ENCODE data around the gene TMEM53. TPM values are rescaled to one million over a fixed set of nuclear protein-coding genes. Genes with fewer than 3 reads are reported as not detected.

TMEM53 gene
- total RNA-seq, 1 donor from 2014 or later = 13.9 TPM

DNA sequence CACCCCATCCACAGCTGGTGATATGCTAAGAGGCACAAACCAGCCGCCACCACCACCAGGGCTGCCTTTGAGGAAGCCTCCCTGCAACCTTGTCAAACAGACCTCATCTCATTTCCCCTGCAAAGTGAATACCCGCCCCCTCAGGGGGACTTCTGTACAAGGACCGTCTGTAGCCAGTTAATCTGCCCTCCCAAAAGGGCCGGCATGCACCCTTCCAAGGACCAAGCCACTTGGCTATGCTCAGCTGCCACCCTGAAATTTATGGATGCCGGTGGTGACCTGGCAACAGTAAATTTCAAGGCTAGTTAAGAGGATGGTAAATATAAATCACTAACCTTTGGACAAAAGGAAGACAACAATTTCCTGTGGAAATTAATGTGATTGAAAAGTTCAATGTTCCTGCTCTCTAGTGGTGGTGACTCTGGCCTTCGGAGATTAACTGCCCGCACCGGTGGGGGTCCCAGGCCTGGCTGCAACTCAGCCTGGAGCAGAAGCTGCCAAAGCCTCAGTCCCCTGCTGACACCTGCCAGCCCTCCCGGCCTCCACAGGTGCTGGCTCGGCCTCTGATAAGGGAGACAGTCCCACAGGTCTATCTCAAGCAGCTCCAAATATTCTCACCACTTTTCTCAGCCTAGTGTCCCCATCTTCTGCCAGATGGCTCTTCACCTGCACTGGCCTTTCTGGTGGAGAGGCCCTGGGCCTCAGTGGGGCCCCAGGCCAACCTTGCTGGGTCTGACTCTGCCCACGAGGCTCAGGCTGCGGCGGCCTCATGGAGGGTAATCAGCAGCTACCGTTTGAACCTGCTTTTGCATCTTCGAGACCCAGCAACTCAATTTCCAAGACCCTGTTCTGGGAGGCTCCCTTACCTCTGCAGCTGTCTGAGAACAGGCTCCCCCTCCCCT, 12.2 kb downstream of the TMEM53 start:
- TF ChIP-seq, protein P1, sequence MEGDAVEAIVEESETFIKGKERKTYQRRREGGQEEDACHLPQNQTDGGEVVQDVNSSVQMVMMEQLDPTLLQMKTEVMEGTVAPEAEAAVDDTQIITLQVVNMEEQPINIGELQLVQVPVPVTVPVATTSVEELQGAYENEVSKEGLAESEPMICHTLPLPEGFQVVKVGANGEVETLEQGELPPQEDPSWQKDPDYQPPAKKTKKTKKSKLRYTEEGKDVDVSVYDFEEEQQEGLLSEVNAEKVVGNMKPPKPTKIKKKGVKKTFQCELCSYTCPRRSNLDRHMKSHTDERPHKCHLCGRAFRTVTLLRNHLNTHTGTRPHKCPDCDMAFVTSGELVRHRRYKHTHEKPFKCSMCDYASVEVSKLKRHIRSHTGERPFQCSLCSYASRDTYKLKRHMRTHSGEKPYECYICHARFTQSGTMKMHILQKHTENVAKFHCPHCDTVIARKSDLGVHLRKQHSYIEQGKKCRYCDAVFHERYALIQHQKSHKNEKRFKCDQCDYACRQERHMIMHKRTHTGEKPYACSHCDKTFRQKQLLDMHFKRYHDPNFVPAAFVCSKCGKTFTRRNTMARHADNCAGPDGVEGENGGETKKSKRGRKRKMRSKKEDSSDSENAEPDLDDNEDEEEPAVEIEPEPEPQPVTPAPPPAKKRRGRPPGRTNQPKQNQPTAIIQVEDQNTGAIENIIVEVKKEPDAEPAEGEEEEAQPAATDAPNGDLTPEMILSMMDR (IDR thresholded peaks at IDR 0.05) = no peak
- H3K27me3 ChIP-seq = no peaks in the 10 kb centered on the region
- ATAC-seq = no peak
- H3K4me1 ChIP-seq = peaks cover 3% of the 10 kb centered on the region
- intact Hi-C loops (cut with DNase I) = no loop called here
- H3K4me3 ChIP-seq = no peak overlapping the region
- no peak overlapping the region for H3K27ac ChIP-seq
- no peaks in the 10 kb centered on the region for H3K9me3 ChIP-seq
- DNase-seq = no peak
- no peaks in the 10 kb centered on the region for H3K36me3 ChIP-seq

DNA sequence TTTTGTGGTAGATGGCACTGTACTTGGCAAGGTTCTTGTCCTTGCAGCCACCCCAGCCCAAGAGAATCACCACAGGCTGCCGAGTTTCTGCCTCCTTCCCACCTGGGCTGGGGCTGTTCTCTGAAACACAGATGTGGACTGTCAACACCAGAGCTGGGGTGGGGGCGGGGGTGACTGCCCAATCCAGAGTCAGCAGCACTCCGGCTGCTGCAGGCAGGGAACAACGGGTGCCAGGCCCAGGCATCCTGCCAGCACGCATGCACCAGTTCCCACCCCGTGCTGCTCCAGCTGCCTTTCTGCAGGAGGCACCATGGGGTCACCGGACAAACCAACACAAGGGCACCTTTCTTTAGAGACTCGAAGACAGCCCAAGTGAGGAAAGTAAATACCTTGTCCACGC, 14.1 kb downstream of the TMEM53 start:
- peak; percentile 80 for DNase-seq
- TF ChIP-seq, protein P1 (IDR thresholded peaks at IDR 0.05) = no peak

DNA sequence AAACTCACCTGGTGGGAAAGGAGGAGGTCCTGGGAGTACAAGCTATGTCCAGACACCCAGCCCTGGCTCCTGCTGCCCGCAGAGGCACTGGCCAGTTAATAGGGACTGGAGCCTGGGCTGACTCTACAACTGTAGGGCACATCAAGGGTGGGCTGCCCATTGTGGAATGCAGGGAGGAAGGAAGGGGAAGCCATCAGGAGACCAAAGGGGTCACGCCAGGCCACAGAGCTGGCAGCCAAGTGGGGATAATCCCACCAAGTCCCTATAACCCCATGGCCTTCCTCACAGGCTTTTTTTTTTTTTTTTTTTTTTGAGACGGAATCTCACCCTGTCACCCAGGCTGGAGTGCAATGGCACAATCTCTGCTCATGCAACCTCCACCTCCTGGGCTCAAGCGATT, 14.7 kb downstream of the TMEM53 start:
- no peak overlapping the region for H3K27ac ChIP-seq
- intact Hi-C loops (cut with DNase I) = no loop called here

More for the DNA sequence above, 14.1 kb downstream of the TMEM53 start:
- intact Hi-C loops (cut with DNase I) = no loop called here
- H3K27ac ChIP-seq = no peak overlapping the region
- H3K27me3 ChIP-seq = no peaks in the 10 kb centered on the region
- peak; percentile 48 for ATAC-seq
- no peak overlapping the region for H3K4me3 ChIP-seq
- H3K36me3 ChIP-seq = no peaks in the 10 kb centered on the region
- H3K9me3 ChIP-seq = no peaks in the 10 kb centered on the region
- peaks cover 3% of the 10 kb centered on the region for H3K4me1 ChIP-seq

DNA sequence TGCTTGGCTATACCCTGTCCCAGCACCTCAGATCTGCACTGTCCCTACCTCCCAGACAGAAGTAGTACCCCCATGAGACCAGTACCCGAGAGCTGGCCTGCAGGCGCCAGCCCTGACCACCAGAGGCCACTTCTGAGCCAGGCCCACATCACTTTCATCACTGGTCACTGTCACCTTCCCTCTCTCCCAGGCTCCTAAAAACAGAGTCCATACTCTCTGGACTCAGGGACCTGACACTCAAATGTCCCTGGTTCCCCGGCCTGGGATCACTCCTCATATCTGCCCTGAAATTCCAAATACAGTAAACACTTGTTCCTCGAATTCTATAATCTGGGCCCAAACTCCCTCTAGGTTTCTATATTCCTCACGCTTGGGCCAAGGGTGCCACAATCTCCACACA, 18.7 kb downstream of the TMEM53 start:
- peaks cover 3% of the 10 kb centered on the region for H3K4me1 ChIP-seq
- no peaks in the 10 kb centered on the region for H3K27me3 ChIP-seq
- no peak overlapping the region for H3K4me3 ChIP-seq
- intact Hi-C loops (cut with DNase I) = no loop called here
- H3K9me3 ChIP-seq = no peaks in the 10 kb centered on the region
- H3K36me3 ChIP-seq = peaks cover 29% of the 10 kb centered on the region
- H3K27ac ChIP-seq = no peak overlapping the region
- ATAC-seq (peak; percentile 53), DNase-seq (no peak)
- TF ChIP-seq, protein P1 (IDR thresholded peaks at IDR 0.05) = peak; percentile 57

More for the DNA sequence above, 14.7 kb downstream of the TMEM53 start:
- ATAC-seq (no peak), DNase-seq (no peak)
- Histone ChIP-seq H3K4me1 (peaks cover 3% of the 10 kb centered on the region), H3K36me3 (peaks cover 6% of the 10 kb centered on the region), H3K9me3 (no peaks in the 10 kb centered on the region), H3K27me3 (no peaks in the 10 kb centered on the region), H3K4me3 (no peak overlapping the region)
- TF ChIP-seq, protein P1 (IDR thresholded peaks at IDR 0.05) = no peak

DNA sequence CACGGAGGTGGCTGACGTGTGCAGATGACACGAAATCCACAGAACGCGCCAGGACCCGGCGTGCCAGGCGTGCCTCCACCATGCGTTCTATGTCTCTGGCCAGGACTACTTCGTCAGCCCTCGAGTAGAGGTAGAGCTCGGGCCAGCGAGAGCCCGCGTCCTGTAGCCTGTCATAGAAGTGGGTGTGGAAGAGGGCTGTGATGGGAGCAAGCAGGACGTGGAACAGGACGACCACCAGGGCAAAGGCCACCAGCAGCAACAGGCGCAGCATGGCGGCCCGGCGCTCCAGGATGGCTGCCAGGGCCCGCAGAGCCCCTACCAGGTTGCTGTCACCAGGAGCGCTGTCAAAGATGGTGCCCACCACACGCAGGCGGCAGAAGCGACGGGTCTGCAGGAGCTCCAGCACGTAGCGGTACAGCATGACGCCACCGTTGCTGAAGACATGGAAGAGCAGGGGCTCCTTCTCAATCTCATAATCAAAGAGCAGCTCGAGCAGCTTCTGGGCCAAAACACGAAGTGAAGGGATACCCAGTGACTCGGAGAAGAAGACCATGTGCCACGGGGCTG, 19.6 kb downstream of the TMEM53 start:
- ATAC-seq = no peak
- intact Hi-C loops (cut with DNase I) = no loop called here
- no peak for DNase-seq
- Histone ChIP-seq H3K36me3 (peaks cover 38% of the 10 kb centered on the region), H3K9me3 (no peaks in the 10 kb centered on the region), H3K27me3 (no peaks in the 10 kb centered on the region), H3K27ac (no peak overlapping the region), H3K4me3 (no peak overlapping the region), H3K4me1 (no peaks in the 10 kb centered on the region)
- TF ChIP-seq, protein P1 (IDR thresholded peaks at IDR 0.05) = no peak

Data from upper lobe of right lung (tissue), 1 donor.